ENCODE data around the gene PHF21A. TPM values are rescaled to one million over a fixed set of nuclear protein-coding genes. Genes with fewer than 3 reads are reported as not detected.

Gene PHF21A
- total and polyA plus RNA-seq, 2 of the 8 experiments (the other 6 are each of a cell fraction or from before 2014, with no cell fraction given), result 17.6 to 40.3 TPM

DNA sequence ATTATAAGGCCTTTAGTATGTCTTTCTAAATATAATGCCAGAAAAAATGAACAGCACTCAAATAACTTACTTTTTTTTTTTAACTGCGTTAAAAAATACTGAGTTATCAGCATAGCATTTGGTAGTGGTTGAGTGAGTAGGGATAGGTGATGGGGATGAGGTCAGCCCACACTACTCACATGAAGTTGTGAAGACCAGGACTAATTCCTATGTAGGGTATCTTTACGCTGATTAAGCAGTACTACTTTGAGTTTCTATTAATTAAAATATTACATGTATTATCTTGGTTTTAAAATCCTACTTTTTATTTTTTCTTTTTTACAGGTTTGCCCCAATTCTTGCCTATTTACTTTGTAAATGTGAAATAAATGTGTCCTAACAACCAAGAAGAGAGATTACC lies 13.5 kb downstream of the PHF21A start:
- Histone ChIP-seq H3K9ac (replicated peaks in 1 of 4; ENCODE audit: extremely low read depth in 1 of 4, low read depth in 3 of 4, low read length in 3 of 4) (no peak overlapping the region), H2BK5ac (ENCODE audit: low read depth, low read length) (no peak overlapping the region), H4K8ac (ENCODE audit: extremely low read depth, insufficient read depth, low read length) (no peak overlapping the region), H4K5ac (ENCODE audit: insufficient read length, low read depth, low read length) (no peak overlapping the region), H3K27me3 (replicated peaks in 1 of 4; ENCODE audit: control insufficient read depth in 3 of 4, extremely low read depth in 1 of 4, insufficient read depth in 3 of 4, low read length in 3 of 4) (no peaks in the 10 kb centered on the region), H2BK120ac (replicated peaks; ENCODE audit: low read depth, low read length) (no peak overlapping the region), H4K91ac (replicated peaks; ENCODE audit: insufficient read length, low read length) (no peak overlapping the region), H3K23ac (ENCODE audit: insufficient read length) (no peak overlapping the region), H3K4ac (replicated peaks; ENCODE audit: insufficient read length, low read depth, low read length) (no peak overlapping the region), H2AK5ac (ENCODE audit: low read depth, low read length) (no peak overlapping the region), H3K14ac (ENCODE audit: insufficient read length) (no peak overlapping the region), H3K79me2 (ENCODE audit: control insufficient read depth in 1 of 2, insufficient read depth in 2 of 2, low read length in 2 of 2) (peaks cover 0 to 90% of the 10 kb centered on the region in 2 experiments; a peak in 3 of 4 replicates), H3K79me1 (ENCODE audit: low read depth, low read length) (no peaks in the 10 kb centered on the region; the same call in 1 of the 2 replicates), H2BK12ac (ENCODE audit: low read depth, low read length) (no peak overlapping the region), H3K36me3 (ENCODE audit: control insufficient read depth in 2 of 4, insufficient read depth in 4 of 4, low read length in 3 of 4) (no peaks in the 10 kb centered on the region), H3K4me3 (ENCODE audit: extremely low read depth in 1 of 4, insufficient read depth in 2 of 4, low read depth in 3 of 4, low read length in 4 of 4) (no peak overlapping the region), H3K56ac (replicated peaks; ENCODE audit: insufficient read length, low read depth, low read length) (no peak overlapping the region), H2AFZ (ENCODE audit: low read length) (no peak overlapping the region), H3K4me1 (replicated peaks in 1 of 4; ENCODE audit: control insufficient read depth in 3 of 4, insufficient read depth in 4 of 4, low read length in 3 of 4) (peaks cover 2 to 8% (median 4%) of the 10 kb centered on the region in 4 experiments; a peak in 5 of 7 replicates), H3K18ac (ENCODE audit: extremely low read depth, low read length) (no peak overlapping the region), H4K20me1 (replicated peaks in 1 of 2; ENCODE audit: control insufficient read depth in 1 of 2, insufficient read depth in 2 of 2, low read length in 2 of 2) (no peaks in the 10 kb centered on the region), H3K4me2 (ENCODE audit: insufficient read depth in 1 of 2, low read depth in 2 of 2, low read length in 2 of 2) (no peak overlapping the region), H3K27ac (ENCODE audit: low read depth, low read length) (no peak overlapping the region), H2BK15ac (ENCODE audit: low read length) (no peak overlapping the region), H3K23me2 (ENCODE audit: low read depth, low read length) (no peaks in the 10 kb centered on the region), H2BK20ac (ENCODE audit: low read length) (no peak overlapping the region), H3K9me3 (ENCODE audit: insufficient read depth in 2 of 2, low read depth in 1 of 2, low read length in 1 of 2) (no peaks in the 10 kb centered on the region)
- DNase-seq (ENCODE audit: low read depth in 1 of 2, low spot score in 2 of 2) (no peak), FAIRE-seq (no peak)
- 88% methylated on average over 2 of the region's 2 CpGs; no CpG with 5 or more reads in 1 of the 2 experiments for WGBS, 2 experiments (ENCODE audit: extremely low coverage in 1 of 2, insufficient coverage in 1 of 2, insufficient read length in 1 of 2, insufficient replicate concordance in 2 of 2, low coverage in 1 of 2, low lambda C conversion rate in 2 of 2, missing lambda C conversion rate in 1 of 2)
- CTCF ChIA-PET (ENCODE audit: partially characterized antibody), result no interaction called here
- POLR2A ChIA-PET (ENCODE audit: partially characterized antibody), result interaction anchor here (0.6 kb wide), 2 partner anchors 89 to 92 kb away, joined by 4 read pairs; no protein-coding TSS in a partner anchor
- TF ChIP-seq SUZ12 (IDR thresholded peaks at IDR 0.05; ENCODE audit: low read length), result no peak
- TF ChIP-seq RNF2 (IDR thresholded peaks at IDR 0.05; ENCODE audit: borderline replicate concordance, low read depth, low read length, missing control alignments, poor library complexity, severe bottlenecking), result no peak
- no peak for TF ChIP-seq KDM5A (IDR thresholded peaks at IDR 0.05; ENCODE audit: low read length)
